Endothelial cell of umbilical vein (primary cell): ENCODE measurements around the gene RPLP2. TPM values are rescaled to one million over a fixed set of nuclear protein-coding genes. Genes with fewer than 3 reads are reported as not detected.

ENCODE experiments used
- BruUV-seq: library from RNA; stranded (reverse); fragments of 400-500 nt; replicated peaks from 2 replicates; lab custom pipeline; 2021; lab: Mats Ljungman, UMichigan
- CTCF ChIA-PET: fragments of 300-600, 350-600 bp; sonication (Branson Sonifier 250); formaldehyde crosslinking; loops from one replicate; lab custom pipeline; 2021; ENCODE audit warnings: antibody characterized with exemption, inconsistent platforms; lab: Charles Lee
- POLR2A ChIA-PET: fragments of 300-600, 350-600 bp; sonication (Branson Sonifier 250); formaldehyde crosslinking; loops from one replicate; lab custom pipeline; 2021; ENCODE audit warnings: antibody characterized with exemption, inconsistent platforms; lab: Charles Lee
- DNase-seq: peaks from one replicate; pipeline ENCODE4 v3.0.0-alpha.2; 2011; ENCODE audit warnings: low read depth, low spot score
- FAIRE-seq: peaks from 2 replicates; lab custom pipeline; 2011; peaks lifted over from hg19 to GRCh38; lab: Jason Lieb, UNC
- H2AFZ ChIP-seq: 2 replicates; pipeline ENCODE4 v1.6.0; 2012; ENCODE audit warnings: low read depth, low read length, control low read depth, inconsistent platforms
- H3K27ac ChIP-seq: 2 replicates; pipeline ENCODE4 v1.5.1; 2011; ENCODE audit warnings: low read depth, mild to moderate bottlenecking, control low read depth, low read length, moderate library complexity; ENCODE audit not compliant: insufficient read depth
- H3K27me3 ChIP-seq, 2 experiments: 2 replicates each; pipeline versions ENCODE4 v1.6.0 to v1.6.1; 2011; ENCODE audit warnings: low read length in 2 of 2, mixed read lengths in 1 of 2; ENCODE audit not compliant: control insufficient read depth in 2 of 2, insufficient read depth in 2 of 2
- H3K36me3 ChIP-seq, 2 experiments: 2 replicates in 1 of 2; 3 replicates in 1 of 2; pipeline ENCODE4 v1.5.1; 2011; ENCODE audit warnings: low read length in 2 of 2, mild to moderate bottlenecking in 1 of 2, moderate library complexity in 1 of 2; ENCODE audit not compliant: control insufficient read depth in 2 of 2, insufficient read depth in 2 of 2; ENCODE audit errors: extremely low read depth in 1 of 2
- H3K4me1 ChIP-seq: 3 replicates; pipeline ENCODE4 v1.5.1; 2011; ENCODE audit warnings: mild to moderate bottlenecking, low read length; ENCODE audit not compliant: control insufficient read depth, insufficient read depth; ENCODE audit errors: extremely low read depth
- H3K4me2 ChIP-seq: 2 replicates; pipeline ENCODE4 v1.6.1; 2011; ENCODE audit warnings: low read length, control low read depth, mixed read lengths; ENCODE audit not compliant: insufficient read depth
- H3K4me3 ChIP-seq, 3 experiments: fragments of 200-600 bp in 1 of 3; sonication (generic), shearing (Covaris generic) in 1 of 3; replicated peaks in 1 of 3; 2 replicates each; pipeline ENCODE4 v1.5.1; 2011 to 2016; ENCODE audit warnings: control low read depth in 3 of 3, low read length in 3 of 3, mild to moderate bottlenecking in 2 of 3, inconsistent platforms in 1 of 3, low read depth in 1 of 3, moderate library complexity in 1 of 3; ENCODE audit not compliant: insufficient read depth in 1 of 3
- H3K79me2 ChIP-seq: 2 replicates; pipeline ENCODE4 v1.6.0; 2012; ENCODE audit warnings: low read length, inconsistent platforms; ENCODE audit not compliant: control insufficient read depth, insufficient read depth
- H3K9ac ChIP-seq: replicated peaks from 2 replicates; pipeline ENCODE3; 2011; ENCODE audit warnings: low read length, control low read depth; ENCODE audit not compliant: insufficient read depth; ENCODE audit errors: extremely low read depth
- H3K9me1 ChIP-seq: replicated peaks from 3 replicates; pipeline ENCODE4 v1.6.0; 2011; ENCODE audit warnings: mild to moderate bottlenecking, low read length; ENCODE audit not compliant: control insufficient read depth, insufficient read depth; ENCODE audit errors: extremely low read depth
- H3K9me3 ChIP-seq: replicated peaks from 2 replicates; pipeline ENCODE4 v1.5.1; 2012; ENCODE audit warnings: low read length, inconsistent platforms; ENCODE audit not compliant: control insufficient read depth, insufficient read depth
- H4K20me1 ChIP-seq: replicated peaks from 2 replicates; pipeline ENCODE3; 2011; ENCODE audit warnings: mild to moderate bottlenecking, low read length; ENCODE audit not compliant: control insufficient read depth, insufficient read depth; ENCODE audit errors: extremely low read depth
- EZH2 ChIP-seq: IDR thresholded peaks from 2 replicates; pipeline ENCODE4 v1.6.1; 2012; ENCODE audit warnings: borderline replicate concordance, low read depth, mild to moderate bottlenecking, moderate library complexity, low read length, inconsistent platforms; ENCODE audit not compliant: severe bottlenecking
- GATA2 ChIP-seq: IDR thresholded peaks from 2 replicates; pipeline ENCODE4 v1.7.0; 2011; ENCODE audit warnings: low read depth, mild to moderate bottlenecking, moderate library complexity, mixed read lengths, low read length; ENCODE audit not compliant: insufficient read length, insufficient read depth
- JUN ChIP-seq: IDR thresholded peaks from 2 replicates; pipeline ENCODE4 v1.6.1; 2011; ENCODE audit warnings: borderline replicate concordance, low read depth; ENCODE audit not compliant: insufficient read length, insufficient read depth
- MAX ChIP-seq: IDR thresholded peaks from 2 replicates; pipeline ENCODE4 v1.6.1; 2011; ENCODE audit not compliant: insufficient read depth, insufficient read length
- MYC ChIP-seq: IDR thresholded peaks from one replicate; pipeline ENCODE4 v1.6.1; 2011; ENCODE audit warnings: mild to moderate bottlenecking, low read depth, low read length
- POLR2A ChIP-seq: IDR thresholded peaks from 2 replicates; pipeline ENCODE4 v1.6.1; 2012; ENCODE audit warnings: low read depth, mild to moderate bottlenecking, control low read depth, low read length
- POLR2AphosphoS5 ChIP-seq: IDR thresholded peaks from 2 replicates; pipeline ENCODE4 v1.6.1; 2012; ENCODE audit warnings: low read depth, mild to moderate bottlenecking, control low read depth, low read length, moderate library complexity; ENCODE audit not compliant: insufficient read depth
- dilution Hi-C: fragments of 300-500 bp; cut with MboI; formaldehyde crosslinking; loops from one replicate; pipeline ENCODE4 v1.15.0; 2019; ENCODE audit warnings: low sequenced_read_pairs; ENCODE audit not compliant: extremely low pct_ligation_motif_present
- intact Hi-C: fragments of 100-400 bp; cut with micrococcal nuclease; formaldehyde crosslinking; loops from one replicate; pipeline ENCODE4 v1.10.0; 2022
- polyA plus RNA-seq, 4 experiments: library from polyadenylated mRNA; depleted of rRNA in 3 of 4; stranded (reverse) in 3 of 4; unstranded in 1 of 4; fragments of >200 nt; gene quantifications; 2 replicates each; pipeline versions ENCODE4 v1.2.1 to v1.2.3, GENCODE V29; 2011 to 2012; ENCODE audit warnings: missing spikeins in 1 of 4
- total RNA-seq: library from RNA; stranded (reverse); gene quantifications from 2 replicates; pipeline ENCODE4 v1.2.3, GENCODE V29; 2021
- TF ChIP-seq, protein P1 (sequence below), 2 donors: IDR thresholded peaks; 1 replicate in 1 of 2; 2 replicates in 1 of 2; pipeline ENCODE4 v1.5.1; 2011; ENCODE audit warnings: low read length in 2 of 2, mild to moderate bottlenecking in 2 of 2, moderate library complexity in 2 of 2, control low read depth in 1 of 2, inconsistent platforms in 1 of 2, low read depth in 1 of 2; ENCODE audit not compliant: insufficient read depth in 1 of 2; ENCODE audit errors: extremely low read depth in 1 of 2

Gene RPLP2
- total and polyA plus RNA-seq, 2 donors (not counting 3 experiments of a cell fraction or from before 2014, with no cell fraction given): 1,579 to 1,739 TPM

- Histone ChIP-seq H3K4me3 (peak overlapping the region; percentile 63 to 95 (median 94)), H4K20me1 (no peaks in the 10 kb centered on the region), H3K36me3 (peaks cover 13 to 21% of the 10 kb centered on the region in 2 experiments), H3K9me1 (no peaks in the 10 kb centered on the region), H2AFZ (no peak overlapping the region), H3K27me3 (no peaks in the 10 kb centered on the region), H3K27ac (peak overlapping the region; percentile 83), H3K79me2 (peaks cover 45% of the 10 kb centered on the region), H3K9me3 (no peaks in the 10 kb centered on the region), H3K4me2 (peak overlapping the region; percentile 82), H3K9ac (peak overlapping the region; percentile 92), H3K4me1 (peaks cover 38% of the 10 kb centered on the region)
- DNase-seq (peak; percentile 30), FAIRE-seq (no peak)
- dilution Hi-C loops (no loop called here), intact Hi-C loops (no loop called here)
- TF ChIP-seq POLR2AphosphoS5: no peak
- no peak for TF ChIP-seq JUN
- TF ChIP-seq MAX: no peak
- TF ChIP-seq EZH2: no peak
- TF ChIP-seq POLR2A: no peak
- TF ChIP-seq MYC: no peak
- TF ChIP-seq GATA2: no peak
- TF ChIP-seq, protein P1, sequence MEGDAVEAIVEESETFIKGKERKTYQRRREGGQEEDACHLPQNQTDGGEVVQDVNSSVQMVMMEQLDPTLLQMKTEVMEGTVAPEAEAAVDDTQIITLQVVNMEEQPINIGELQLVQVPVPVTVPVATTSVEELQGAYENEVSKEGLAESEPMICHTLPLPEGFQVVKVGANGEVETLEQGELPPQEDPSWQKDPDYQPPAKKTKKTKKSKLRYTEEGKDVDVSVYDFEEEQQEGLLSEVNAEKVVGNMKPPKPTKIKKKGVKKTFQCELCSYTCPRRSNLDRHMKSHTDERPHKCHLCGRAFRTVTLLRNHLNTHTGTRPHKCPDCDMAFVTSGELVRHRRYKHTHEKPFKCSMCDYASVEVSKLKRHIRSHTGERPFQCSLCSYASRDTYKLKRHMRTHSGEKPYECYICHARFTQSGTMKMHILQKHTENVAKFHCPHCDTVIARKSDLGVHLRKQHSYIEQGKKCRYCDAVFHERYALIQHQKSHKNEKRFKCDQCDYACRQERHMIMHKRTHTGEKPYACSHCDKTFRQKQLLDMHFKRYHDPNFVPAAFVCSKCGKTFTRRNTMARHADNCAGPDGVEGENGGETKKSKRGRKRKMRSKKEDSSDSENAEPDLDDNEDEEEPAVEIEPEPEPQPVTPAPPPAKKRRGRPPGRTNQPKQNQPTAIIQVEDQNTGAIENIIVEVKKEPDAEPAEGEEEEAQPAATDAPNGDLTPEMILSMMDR (IDR thresholded peaks at IDR 0.05; ENCODE audit: extremely low read depth in 1 of 2, insufficient read depth in 1 of 2, low read depth in 1 of 2, low read length in 2 of 2): peak in 1 of 2 donors; percentile 22
- POLR2A ChIA-PET: interaction anchor here (1.4 to 4.1 kb wide), 4 partner anchors 9 to 34 kb away, joined by 5 to 28 read pairs (median 17); partner anchors contain the start of genes CD151, PNPLA2 and RPLP2
- BruUV-seq: no TSS peak
- CTCF ChIA-PET: interaction anchor here (1.2 to 3.3 kb wide), 4 partner anchors 9 to 208 kb away, joined by 6 to 19 read pairs (median 8); partner anchors contain the start of genes AP2A2 and CD151
Measured at GRCh38 chr11:843086-843734, 33.4 kb downstream of the RPLP2 start.
